GM23338 (cell line): ENCODE results near the gene CTNNA3. TPM values are rescaled to one million over a fixed set of nuclear protein-coding genes. Genes with fewer than 3 reads are reported as not detected.

Experiments
- ATAC-seq: fragments of 200-7000 bp; cut with Tn5 transposase; 3 replicates; pipeline ENCODE4 v1.9.1; 2020
- DNase-seq: peaks from one replicate; pipeline ENCODE4 v3.0.0-alpha.2; 2015; ENCODE audit warnings: low spot score
- H2AFZ ChIP-seq: fragments of 200-600 bp; sonication (generic); 2 replicates; pipeline ENCODE4 v1.8.0; 2016; ENCODE audit warnings: antibody characterized with exemption, mild to moderate bottlenecking, moderate library complexity
- H3F3A ChIP-seq: fragments of 200-600 bp; sonication (generic); replicated peaks from 2 replicates; pipeline ENCODE4 v1.8.0; 2017; ENCODE audit warnings: antibody characterized with exemption, mixed run types, low read depth
- H3K27ac ChIP-seq: fragments of 200-600 bp; sonication (generic); 2 replicates; pipeline ENCODE4 v1.6.1; 2016; ENCODE audit warnings: low read depth
- H3K27me3 ChIP-seq: fragments of 200-600 bp; sonication (generic); 2 replicates; pipeline ENCODE4 v1.8.0; 2016; ENCODE audit warnings: mild to moderate bottlenecking, mixed run types, moderate library complexity; ENCODE audit not compliant: insufficient read depth
- H3K36me3 ChIP-seq: fragments of 200-600 bp; sonication (generic); 2 replicates; pipeline ENCODE4 v1.8.0; 2016; ENCODE audit warnings: mild to moderate bottlenecking; ENCODE audit not compliant: insufficient read depth
- H3K4me1 ChIP-seq: fragments of 200-600 bp; sonication (generic); 2 replicates; pipeline ENCODE4 v1.8.0; 2016; ENCODE audit warnings: mild to moderate bottlenecking, moderate library complexity; ENCODE audit not compliant: insufficient read depth
- H3K4me2 ChIP-seq: fragments of 200-600 bp; sonication (generic); 2 replicates; pipeline ENCODE4 v1.7.1; 2017; ENCODE audit warnings: mixed run types
- H3K4me3 ChIP-seq: fragments of 200-600 bp; sonication (generic); 2 replicates; pipeline ENCODE4 v1.6.1; 2016; ENCODE audit warnings: mixed run types
- H3K79me2 ChIP-seq: fragments of 200-600 bp; sonication (generic); replicated peaks from 2 replicates; pipeline ENCODE4 v1.8.0; 2017; ENCODE audit warnings: mild to moderate bottlenecking; ENCODE audit not compliant: insufficient read depth
- H3K9me2 ChIP-seq: fragments of 200-600 bp; sonication (generic); 2 replicates; pipeline ENCODE4 v1.8.0; 2017; ENCODE audit not compliant: insufficient read depth
- H4K20me1 ChIP-seq: fragments of 200-600 bp; sonication (generic); replicated peaks from 2 replicates; pipeline ENCODE4 v1.8.0; 2017; ENCODE audit warnings: mild to moderate bottlenecking; ENCODE audit not compliant: insufficient read depth
- H3K27ac Mint-ChIP-seq: 2 replicates; pipeline ENCODE4 v1.8.0; 2020; ENCODE audit warnings: inconsistent platforms, mild to moderate bottlenecking, moderate library complexity, mixed read lengths
- H3K27me3 Mint-ChIP-seq: 3 replicates; pipeline ENCODE4 v1.8.0; 2022; ENCODE audit warnings: low read depth, mild to moderate bottlenecking, moderate library complexity, mixed read lengths, inconsistent platforms; ENCODE audit not compliant: insufficient read depth, poor library complexity
- H3K36me3 Mint-ChIP-seq: 3 replicates; pipeline ENCODE4 v1.8.0; 2021; ENCODE audit warnings: low read depth, mild to moderate bottlenecking, inconsistent platforms, moderate library complexity, mixed read lengths
- H3K4me1 Mint-ChIP-seq: 3 replicates; pipeline ENCODE4 v1.8.0; 2020; ENCODE audit warnings: mild to moderate bottlenecking, inconsistent platforms, mixed read lengths
- H3K4me3 Mint-ChIP-seq: 3 replicates; pipeline ENCODE4 v1.8.0; 2021; ENCODE audit warnings: moderate library complexity, mild to moderate bottlenecking, inconsistent platforms, mixed read lengths
- H3K9me3 Mint-ChIP-seq: 3 replicates; pipeline ENCODE4 v1.8.0; 2020; ENCODE audit warnings: moderate library complexity, mild to moderate bottlenecking, inconsistent platforms, mixed read lengths
- CTCF ChIP-seq, 2 experiments: fragments of 200-600 bp in 1 of 2; sonication (generic) in 1 of 2; conservative IDR thresholded peaks; 2 replicates each; pipeline versions ENCODE4 v1.5.1 to v1.6.1; 2016 to 2017; ENCODE audit warnings: antibody characterized with exemption in 2 of 2, low read depth in 2 of 2, mild to moderate bottlenecking in 2 of 2, moderate library complexity in 1 of 2
- ETS1 ChIP-seq: IDR thresholded peaks from 2 replicates; pipeline ENCODE4 v1.6.1; 2016; ENCODE audit warnings: antibody characterized with exemption
- NANOG ChIP-seq: IDR thresholded peaks from 2 replicates; pipeline ENCODE4 v1.6.1; 2016; ENCODE audit warnings: antibody characterized with exemption, borderline replicate concordance
- POLR2AphosphoS5 ChIP-seq: IDR thresholded peaks from 2 replicates; pipeline ENCODE4 v1.6.1; 2016; ENCODE audit warnings: antibody characterized with exemption, low read depth
- STAT1 ChIP-seq: IDR thresholded peaks from one replicate; pipeline ENCODE4 v1.6.1; 2016; ENCODE audit warnings: antibody characterized with exemption; ENCODE audit not compliant: unreplicated experiment
- ZNF331 ChIP-seq: fragments of 250-450 bp; sonication (Bioruptor Pico); IDR thresholded peaks from 2 replicates; pipeline ENCODE4 v1.5.0; 2020; ENCODE audit warnings: low read depth, mild to moderate bottlenecking, moderate library complexity
- ZNF462 ChIP-seq: fragments of 250-450 bp; sonication (Bioruptor Pico); IDR thresholded peaks from 2 replicates; pipeline ENCODE4 v1.5.0; 2020; ENCODE audit warnings: mild to moderate bottlenecking, moderate library complexity
- polyA plus RNA-seq: library from polyadenylated mRNA; unstranded; fragments of >200 nt; fragmentation: Nextera tagmentation; extraction: Ambion mirVana; gene quantifications from 2 replicates; pipeline ENCODE4 v1.2.1, GENCODE V29; 2016
- total RNA-seq: library from RNA; depleted of rRNA; stranded (reverse); fragments of >200 nt; shearing (Covaris generic); gene quantifications from 2 replicates; pipeline ENCODE4 v1.2.3, GENCODE V29; 2014

CTNNA3 gene
- total and polyA plus RNA-seq, 2 experiments from 2014 or later: 0.71 to 3.3 TPM

DNA sequence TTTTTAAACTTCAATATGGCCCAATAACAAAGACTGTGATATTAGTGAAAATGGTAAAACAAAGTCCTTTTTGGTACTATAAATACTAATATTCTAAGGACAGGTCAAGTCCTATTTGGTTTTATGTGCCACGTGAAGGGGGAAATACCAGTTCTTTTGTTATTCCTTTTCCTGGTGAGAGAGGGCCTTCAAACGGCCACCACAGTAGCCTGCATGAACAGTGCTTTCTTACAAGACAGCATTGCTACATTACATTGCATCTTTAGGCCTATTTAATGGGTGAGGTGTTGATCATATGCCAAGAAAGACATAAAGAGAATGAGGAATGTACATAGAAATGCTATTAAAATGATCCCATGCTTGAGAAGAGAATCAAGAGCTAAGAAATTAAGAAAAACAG, 555.4 kb downstream of the CTNNA3 start:
- Histone ChIP-seq H4K20me1 (no peaks in the 10 kb centered on the region), H3K79me2 (no peaks in the 10 kb centered on the region), H3K36me3 (no peaks in the 10 kb centered on the region), H3K27me3 (no peaks in the 10 kb centered on the region), H2AFZ (no peak overlapping the region), H3F3A (no peaks in the 10 kb centered on the region), H3K4me3 (no peak overlapping the region), H3K27ac (no peak overlapping the region), H3K4me2 (no peak overlapping the region), H3K9me2 (0 out of 2 replicates have a peak, but pooled peaks cover 2% of the 10 kb centered on the region), H3K4me1 (no peaks in the 10 kb centered on the region; the same call in 1 of the 2 replicates)
- H3K4me3 Mint-ChIP-seq: no peak overlapping the region
- TF ChIP-seq ETS1: no peak
- peak; percentile 52; the same call in 1 of the 2 replicates for TF ChIP-seq ZNF462 (CRISPR knock-in tag)
- ATAC-seq (peak; percentile 44; the same call in 2 of the 3 replicates), DNase-seq (peak; percentile 27)
- H3K27me3 Mint-ChIP-seq: no peaks in the 10 kb centered on the region
- peaks cover 8% of the 10 kb centered on the region; the same call in 2 of the 3 replicates for H3K4me1 Mint-ChIP-seq
- H3K27ac Mint-ChIP-seq: peak overlapping the region; percentile 74; the same call in 1 of the 2 replicates
- no peaks in the 10 kb centered on the region for H3K36me3 Mint-ChIP-seq
- H3K9me3 Mint-ChIP-seq: no peaks in the 10 kb centered on the region

DNA sequence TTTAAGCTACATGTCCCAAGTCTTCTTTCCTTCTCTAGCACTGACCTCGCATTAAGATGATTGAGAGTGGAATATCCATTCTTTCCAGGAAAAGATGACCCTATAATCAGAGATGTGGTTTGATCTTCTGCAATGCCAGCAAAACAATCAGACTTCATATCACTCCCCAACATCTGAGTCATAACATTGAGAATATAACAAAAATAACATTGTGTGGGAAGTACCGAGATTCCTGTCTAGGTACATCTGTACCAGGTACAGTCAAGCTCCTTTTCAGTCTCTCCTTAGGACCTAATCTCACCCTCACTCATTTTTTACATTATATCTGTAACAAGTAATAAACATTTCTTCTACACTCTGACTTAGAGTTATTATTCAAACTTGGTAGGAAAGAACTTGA, 568.6 kb downstream of the CTNNA3 start:
- H3K27me3 ChIP-seq: no peaks in the 10 kb centered on the region
- no peaks in the 10 kb centered on the region for H3K4me1 ChIP-seq
- no peaks in the 10 kb centered on the region for H4K20me1 ChIP-seq
- H3K36me3 ChIP-seq: no peaks in the 10 kb centered on the region
- no peaks in the 10 kb centered on the region for H3F3A ChIP-seq
- no peak overlapping the region for H3K4me3 Mint-ChIP-seq
- no peaks in the 10 kb centered on the region for H3K27me3 Mint-ChIP-seq
- H3K4me1 Mint-ChIP-seq: no peaks in the 10 kb centered on the region
- H2AFZ ChIP-seq: no peak overlapping the region
- ATAC-seq (no peak), DNase-seq (no peak)
- H3K4me2 ChIP-seq: no peak overlapping the region
- H3K27ac Mint-ChIP-seq: no peak overlapping the region
- H3K9me2 ChIP-seq: 0 out of 2 replicates have a peak, but pooled peaks cover 6% of the 10 kb centered on the region
- H3K79me2 ChIP-seq: no peaks in the 10 kb centered on the region
- no peaks in the 10 kb centered on the region for H3K9me3 Mint-ChIP-seq
- H3K36me3 Mint-ChIP-seq: no peaks in the 10 kb centered on the region
- no peak overlapping the region for H3K27ac ChIP-seq
- no peak overlapping the region for H3K4me3 ChIP-seq
- no peak for TF ChIP-seq STAT1
- TF ChIP-seq NANOG: no peak
- TF ChIP-seq ZNF331: no peak
- no peak for TF ChIP-seq POLR2AphosphoS5
- TF ChIP-seq CTCF (conservative IDR thresholded peaks at IDR 0.05; ENCODE audit: low read depth in 2 of 2): no peak
